ENCODE data around the gene TRAPPC12. TPM values are rescaled to one million over a fixed set of nuclear protein-coding genes. Genes with fewer than 3 reads are reported as not detected.

TRAPPC12 gene
- polyA plus RNA-seq, 1 donor: 74.8 TPM

DNA sequence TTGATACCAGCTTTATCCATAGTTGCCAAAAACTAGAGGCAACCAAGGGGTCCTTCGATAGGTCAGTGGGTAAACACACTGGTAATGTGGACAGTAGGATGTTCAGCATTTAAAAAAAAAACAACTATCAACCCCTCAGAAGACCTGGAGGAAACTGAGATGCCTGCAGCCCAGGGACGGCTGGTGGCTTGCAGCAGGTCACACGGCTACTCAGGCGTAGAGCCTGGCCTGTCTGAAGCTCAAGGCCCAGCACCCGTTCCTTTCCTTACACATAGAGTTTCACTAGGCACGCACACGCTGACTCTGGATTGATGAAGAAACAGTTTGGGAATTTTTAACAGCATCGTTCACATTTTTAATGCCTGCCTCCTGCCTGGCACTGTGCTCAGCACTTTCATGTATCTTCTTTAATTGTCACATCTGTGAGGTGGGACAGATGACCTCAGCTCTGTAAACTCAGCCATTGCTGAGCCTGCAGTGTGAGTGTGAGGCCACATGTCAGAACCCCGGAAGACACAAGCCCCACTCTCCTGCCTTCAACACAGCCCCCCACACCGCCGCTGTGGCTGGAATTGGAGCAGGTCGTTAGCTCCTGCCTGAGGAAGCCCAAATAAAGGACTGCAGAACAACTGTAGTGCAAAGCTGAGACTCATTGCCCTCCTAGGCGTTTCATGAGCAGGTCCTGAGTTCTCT lies 40.7 kb downstream of the TRAPPC12 start:
- no peak for DNase-seq
- no peaks in the 10 kb centered on the region for H3K27me3 ChIP-seq (ENCODE audit: control insufficient read depth, insufficient read depth, low read length)
- H3K4me3 ChIP-seq (ENCODE audit: low read length): no peak overlapping the region
- WGBS (ENCODE audit: insufficient coverage, low lambda C conversion rate): no CpG with 5 or more reads among the region's 13 CpGs
- H3K9me3 ChIP-seq (ENCODE audit: control insufficient read depth, low read depth, low read length): no peaks in the 10 kb centered on the region
- H3K36me3 ChIP-seq (ENCODE audit: control insufficient read depth, insufficient read depth, low read length): peaks cover 67% of the 10 kb centered on the region
- H3K27ac ChIP-seq (ENCODE audit: low read length): no peak overlapping the region
- H3K4me1 ChIP-seq (ENCODE audit: control insufficient read depth, insufficient read depth, low read length): no peaks in the 10 kb centered on the region

DNA sequence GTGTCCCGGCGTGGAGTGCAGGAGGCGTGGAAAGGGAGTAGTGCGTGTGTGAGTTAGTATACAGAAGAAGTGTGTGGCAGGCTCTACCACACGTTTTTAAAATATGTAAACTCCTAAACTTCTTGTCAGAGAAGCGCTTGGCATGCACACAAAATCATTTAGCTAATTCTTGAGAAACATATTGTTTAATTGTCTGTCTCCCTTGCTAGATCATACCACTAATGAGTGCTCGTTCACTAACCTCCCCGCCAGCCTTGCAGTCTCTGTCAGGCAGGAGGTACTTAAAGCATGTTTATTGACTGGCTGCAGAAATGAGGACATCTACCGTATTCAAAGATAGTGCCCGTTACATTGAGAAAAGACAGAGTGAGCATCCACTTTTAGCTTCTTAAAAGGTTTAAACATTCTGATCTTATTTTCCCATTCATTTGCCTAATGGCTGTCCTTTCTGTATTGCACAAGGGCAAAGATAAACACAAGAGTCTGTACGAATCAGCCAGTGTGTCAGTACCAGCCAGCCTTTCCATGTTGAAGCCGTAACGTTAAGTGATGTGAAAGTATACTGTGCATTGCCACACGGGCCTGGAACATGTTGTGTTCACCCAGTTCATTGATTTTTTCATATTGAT lies 41.4 kb downstream of the TRAPPC12 start:
- no peak overlapping the region for H3K4me3 ChIP-seq (ENCODE audit: low read length)
- no CpG with 5 or more reads among the region's 14 CpGs for WGBS (ENCODE audit: insufficient coverage, low lambda C conversion rate)
- no peak overlapping the region for H3K27ac ChIP-seq (ENCODE audit: low read length)
- no peaks in the 10 kb centered on the region for H3K9me3 ChIP-seq (ENCODE audit: control insufficient read depth, low read depth, low read length)
- peaks cover 71% of the 10 kb centered on the region for H3K36me3 ChIP-seq (ENCODE audit: control insufficient read depth, insufficient read depth, low read length)
- H3K4me1 ChIP-seq (ENCODE audit: control insufficient read depth, insufficient read depth, low read length): no peaks in the 10 kb centered on the region
- no peak for DNase-seq
- H3K27me3 ChIP-seq (ENCODE audit: control insufficient read depth, insufficient read depth, low read length): no peaks in the 10 kb centered on the region

DNA sequence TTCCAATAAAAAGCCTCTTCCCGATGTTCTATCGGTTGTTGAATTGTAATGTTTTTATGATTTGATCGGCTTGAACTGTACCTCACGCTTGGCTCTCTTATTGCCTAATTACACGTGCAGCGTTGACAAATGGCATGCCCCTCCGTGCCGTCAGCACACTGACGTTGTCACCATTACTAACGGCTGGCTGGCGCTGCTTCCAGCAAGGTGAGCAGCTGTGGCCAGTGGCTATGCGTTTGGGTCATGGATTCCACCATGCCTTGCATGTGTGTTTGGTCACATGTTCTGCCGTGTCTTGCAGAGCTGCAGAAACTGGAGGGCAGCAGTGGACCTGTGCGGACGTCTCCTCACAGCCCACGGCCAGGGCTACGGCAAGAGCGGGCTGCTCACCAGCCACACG lies 42.1 kb downstream of the TRAPPC12 start:
- 96% methylated on average over 4 of the region's 19 CpGs for WGBS (ENCODE audit: insufficient coverage, low lambda C conversion rate)
- H3K27me3 ChIP-seq (ENCODE audit: control insufficient read depth, insufficient read depth, low read length): no peaks in the 10 kb centered on the region
- no peak overlapping the region for H3K27ac ChIP-seq (ENCODE audit: low read length)
- H3K9me3 ChIP-seq (ENCODE audit: control insufficient read depth, low read depth, low read length): no peaks in the 10 kb centered on the region
- no peaks in the 10 kb centered on the region for H3K4me1 ChIP-seq (ENCODE audit: control insufficient read depth, insufficient read depth, low read length)
- no peak overlapping the region for H3K4me3 ChIP-seq (ENCODE audit: low read length)
- peaks cover 78% of the 10 kb centered on the region for H3K36me3 ChIP-seq (ENCODE audit: control insufficient read depth, insufficient read depth, low read length)
- DNase-seq: no peak

DNA sequence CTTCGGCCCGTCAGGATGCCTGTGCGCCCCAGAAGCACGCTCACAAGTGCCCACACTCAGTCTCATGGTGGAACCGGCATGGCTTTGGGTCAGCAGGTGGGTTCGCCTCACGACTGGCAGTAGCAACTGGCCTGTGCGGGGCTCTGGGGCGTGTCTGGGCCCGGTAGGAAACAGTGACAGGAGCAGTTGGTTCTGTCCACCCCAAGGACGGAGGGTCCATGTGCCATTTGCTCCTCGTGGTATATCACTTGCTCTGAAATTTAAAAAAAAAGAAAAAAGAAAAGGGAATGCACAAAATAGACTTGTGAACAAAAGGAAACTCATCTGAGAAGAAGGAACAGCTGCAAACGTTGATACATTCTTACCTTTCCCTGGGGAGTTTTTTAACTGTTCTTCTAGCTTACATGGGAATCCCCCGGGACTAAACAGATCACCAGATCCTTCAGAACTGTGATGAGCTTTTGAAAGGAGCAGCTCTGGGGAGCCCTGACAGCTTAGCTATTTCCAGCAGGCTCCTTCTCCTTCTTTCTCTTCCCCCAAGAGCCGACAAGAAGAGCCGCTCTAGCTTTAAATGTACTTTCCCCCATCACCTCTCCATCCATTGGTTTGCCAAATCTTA lies 42.8 kb downstream of the TRAPPC12 start:
- WGBS (ENCODE audit: insufficient coverage, low lambda C conversion rate): 100% methylated on average over 3 of the region's 16 CpGs
- no peak overlapping the region for H3K27ac ChIP-seq (ENCODE audit: low read length)
- no peaks in the 10 kb centered on the region for H3K9me3 ChIP-seq (ENCODE audit: control insufficient read depth, low read depth, low read length)
- DNase-seq: no peak
- H3K4me3 ChIP-seq (ENCODE audit: low read length): no peak overlapping the region
- H3K4me1 ChIP-seq (ENCODE audit: control insufficient read depth, insufficient read depth, low read length): no peaks in the 10 kb centered on the region
- no peaks in the 10 kb centered on the region for H3K27me3 ChIP-seq (ENCODE audit: control insufficient read depth, insufficient read depth, low read length)
- peaks cover 81% of the 10 kb centered on the region for H3K36me3 ChIP-seq (ENCODE audit: control insufficient read depth, insufficient read depth, low read length)

DNA sequence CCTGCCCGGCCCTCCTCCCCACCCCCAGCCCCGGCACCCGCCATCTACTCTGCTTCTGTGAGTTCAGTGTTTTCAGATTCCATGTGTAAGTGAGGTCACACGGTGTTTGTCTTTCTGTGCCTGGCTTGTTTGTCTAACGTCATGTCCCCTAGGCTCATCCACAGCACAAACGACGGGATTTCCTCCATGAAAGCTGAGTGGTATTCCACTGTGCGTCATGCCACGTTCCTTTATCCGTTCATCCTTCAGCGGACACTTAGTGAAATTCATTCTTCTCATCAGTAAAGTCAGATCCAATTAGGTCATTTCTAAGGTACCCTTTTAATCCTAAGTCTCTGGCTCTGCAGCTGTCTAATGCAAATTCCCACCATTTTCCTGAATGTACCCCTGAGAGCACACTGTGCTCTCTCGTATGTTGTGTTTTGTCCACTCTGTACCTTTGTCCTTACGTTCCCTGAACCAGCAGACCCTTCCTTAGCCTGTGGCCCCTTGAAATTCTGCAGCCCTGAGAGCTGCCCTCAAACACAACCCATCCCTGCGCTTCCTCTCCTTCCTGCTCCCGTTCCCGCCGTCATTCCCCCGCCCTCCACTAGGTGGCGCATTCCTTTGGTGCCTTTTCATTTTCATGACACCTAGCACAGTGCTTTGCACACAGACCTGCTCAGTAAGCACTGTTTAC lies 44.1 kb downstream of the TRAPPC12 start:
- no peaks in the 10 kb centered on the region for H3K27me3 ChIP-seq (ENCODE audit: control insufficient read depth, insufficient read depth, low read length)
- DNase-seq: peak in 1 of 2 donors; percentile 41
- H3K27ac ChIP-seq (ENCODE audit: low read length): no peak overlapping the region
- WGBS (ENCODE audit: insufficient coverage, low lambda C conversion rate): no CpG with 5 or more reads among the region's 19 CpGs
- no peaks in the 10 kb centered on the region for H3K4me1 ChIP-seq (ENCODE audit: control insufficient read depth, insufficient read depth, low read length)
- no peak overlapping the region for H3K4me3 ChIP-seq (ENCODE audit: low read length)
- H3K9me3 ChIP-seq (ENCODE audit: control insufficient read depth, low read depth, low read length): no peaks in the 10 kb centered on the region
- peaks cover 81% of the 10 kb centered on the region for H3K36me3 ChIP-seq (ENCODE audit: control insufficient read depth, insufficient read depth, low read length)

DNA sequence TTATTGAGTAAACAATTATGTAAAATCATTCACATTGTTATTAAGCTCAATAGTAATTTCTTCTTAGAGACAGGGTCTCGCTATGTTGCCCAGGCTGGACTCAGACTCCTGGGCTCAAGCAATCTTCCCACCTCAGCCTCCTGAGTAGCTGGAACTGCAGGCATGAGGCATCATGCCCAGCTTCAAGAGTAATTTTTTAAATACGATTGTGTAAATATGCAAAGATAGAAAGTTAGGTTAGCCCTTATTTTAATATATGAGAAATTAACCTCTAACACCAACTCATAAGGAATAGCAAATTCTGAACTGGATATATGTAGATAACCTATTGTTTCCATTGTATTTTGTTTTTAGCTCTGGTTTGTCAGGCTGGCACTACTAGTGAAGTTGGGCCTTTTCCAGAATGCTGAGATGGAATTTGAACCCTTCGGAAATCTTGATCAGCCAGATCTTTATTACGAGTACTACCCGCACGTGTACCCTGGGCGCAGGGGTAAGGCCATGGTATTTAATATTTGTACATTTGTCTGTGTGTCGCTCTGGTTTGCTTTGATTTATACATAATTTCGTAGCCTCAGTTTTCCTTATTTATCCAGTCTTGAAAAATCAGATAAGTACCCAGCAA lies 44.8 kb downstream of the TRAPPC12 start:
- Histone ChIP-seq H3K9me3 (ENCODE audit: control insufficient read depth, low read depth, low read length) (no peaks in the 10 kb centered on the region), H3K4me3 (ENCODE audit: low read length) (no peak overlapping the region), H3K36me3 (ENCODE audit: control insufficient read depth, insufficient read depth, low read length) (peaks cover 82% of the 10 kb centered on the region), H3K4me1 (ENCODE audit: control insufficient read depth, insufficient read depth, low read length) (no peaks in the 10 kb centered on the region), H3K27me3 (ENCODE audit: control insufficient read depth, insufficient read depth, low read length) (no peaks in the 10 kb centered on the region), H3K27ac (ENCODE audit: low read length) (no peak overlapping the region)
- no peak for DNase-seq
- no CpG with 5 or more reads among the region's 9 CpGs for WGBS (ENCODE audit: insufficient coverage, low lambda C conversion rate)

DNA sequence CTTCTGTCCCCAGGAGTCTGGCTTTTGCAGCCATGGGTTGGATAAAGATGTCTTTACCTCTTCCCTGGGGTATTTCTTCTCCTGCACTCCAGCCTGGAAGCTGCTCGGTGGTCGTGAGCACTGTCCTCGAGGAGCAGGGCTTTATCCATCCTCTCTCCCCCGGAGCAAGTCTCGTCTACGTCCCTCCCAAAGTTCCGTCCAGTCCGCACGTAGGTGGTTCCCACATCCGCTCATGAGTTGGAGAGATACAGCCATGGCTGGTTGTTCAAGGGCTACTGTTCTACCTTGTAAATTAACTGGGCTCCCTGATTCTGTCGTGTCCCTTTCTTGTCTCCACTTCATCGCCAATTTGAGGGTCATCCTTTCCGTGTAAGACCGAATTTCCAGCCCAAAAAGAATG lies 47.1 kb downstream of the TRAPPC12 start:
- H3K4me1 ChIP-seq (ENCODE audit: control insufficient read depth, insufficient read depth, low read length): no peaks in the 10 kb centered on the region
- no peak overlapping the region for H3K4me3 ChIP-seq (ENCODE audit: low read length)
- H3K27me3 ChIP-seq (ENCODE audit: control insufficient read depth, insufficient read depth, low read length): no peaks in the 10 kb centered on the region
- peaks cover 77% of the 10 kb centered on the region for H3K36me3 ChIP-seq (ENCODE audit: control insufficient read depth, insufficient read depth, low read length)
- no CpG with 5 or more reads among the region's 14 CpGs for WGBS (ENCODE audit: insufficient coverage, low lambda C conversion rate)
- H3K27ac ChIP-seq (ENCODE audit: low read length): no peak overlapping the region
- DNase-seq: no peak
- no peaks in the 10 kb centered on the region for H3K9me3 ChIP-seq (ENCODE audit: control insufficient read depth, low read depth, low read length)

DNA sequence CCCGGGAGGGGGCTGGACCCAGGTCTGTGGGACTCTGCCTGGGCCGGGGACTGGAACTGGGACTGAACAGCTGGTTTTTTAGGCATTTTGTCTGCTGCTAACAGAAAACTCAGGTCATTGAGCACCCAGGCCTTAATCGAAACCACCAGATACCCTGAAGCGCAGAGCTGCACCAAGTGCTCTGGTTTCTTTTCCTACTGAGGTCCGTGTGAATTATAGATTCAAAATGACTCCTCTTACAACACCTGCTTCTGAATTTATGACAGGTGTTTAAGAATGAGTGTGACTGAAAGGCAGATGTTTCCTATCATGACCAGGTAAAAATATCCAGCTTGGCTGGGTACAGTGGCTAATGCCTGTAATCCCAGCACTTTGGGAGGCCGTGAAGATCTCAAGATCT lies 47.8 kb downstream of the TRAPPC12 start:
- Histone ChIP-seq H3K9me3 (ENCODE audit: control insufficient read depth, low read depth, low read length) (no peaks in the 10 kb centered on the region), H3K27me3 (ENCODE audit: control insufficient read depth, insufficient read depth, low read length) (no peaks in the 10 kb centered on the region), H3K27ac (ENCODE audit: low read length) (no peak overlapping the region), H3K36me3 (ENCODE audit: control insufficient read depth, insufficient read depth, low read length) (peaks cover 71% of the 10 kb centered on the region), H3K4me1 (ENCODE audit: control insufficient read depth, insufficient read depth, low read length) (no peaks in the 10 kb centered on the region), H3K4me3 (ENCODE audit: low read length) (no peak overlapping the region)
- DNase-seq: no peak
- no CpG with 5 or more reads among the region's 6 CpGs for WGBS (ENCODE audit: insufficient coverage, low lambda C conversion rate)

DNA sequence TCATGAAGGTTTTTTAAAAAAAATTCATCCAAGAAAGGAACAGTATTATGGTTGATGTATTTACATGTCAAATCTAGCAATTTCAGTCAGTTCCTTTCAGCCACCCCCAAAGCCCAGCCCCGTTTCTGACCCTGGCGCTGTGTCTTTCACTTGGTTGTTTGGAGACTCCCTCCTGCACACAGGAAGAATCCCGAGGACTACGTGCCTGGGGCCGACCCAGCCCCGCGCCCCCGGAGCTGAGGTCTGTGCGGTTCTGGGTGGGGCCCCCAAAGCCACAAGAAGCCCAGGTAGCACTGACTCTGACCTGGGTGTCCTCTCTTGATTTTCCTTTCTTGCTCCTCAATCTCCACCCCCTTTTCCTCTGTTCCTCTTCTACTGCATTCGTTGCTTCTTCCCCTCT lies 49.1 kb downstream of the TRAPPC12 start:
- Histone ChIP-seq H3K27ac (ENCODE audit: low read length) (no peak overlapping the region), H3K27me3 (ENCODE audit: control insufficient read depth, insufficient read depth, low read length) (no peaks in the 10 kb centered on the region), H3K4me3 (ENCODE audit: low read length) (no peak overlapping the region), H3K9me3 (ENCODE audit: control insufficient read depth, low read depth, low read length) (no peaks in the 10 kb centered on the region), H3K36me3 (ENCODE audit: control insufficient read depth, insufficient read depth, low read length) (peaks cover 68% of the 10 kb centered on the region), H3K4me1 (ENCODE audit: control insufficient read depth, insufficient read depth, low read length) (no peaks in the 10 kb centered on the region)
- DNase-seq: no peak
- WGBS (ENCODE audit: insufficient coverage, low lambda C conversion rate): 83% methylated on average over 1 of the region's 10 CpGs

DNA sequence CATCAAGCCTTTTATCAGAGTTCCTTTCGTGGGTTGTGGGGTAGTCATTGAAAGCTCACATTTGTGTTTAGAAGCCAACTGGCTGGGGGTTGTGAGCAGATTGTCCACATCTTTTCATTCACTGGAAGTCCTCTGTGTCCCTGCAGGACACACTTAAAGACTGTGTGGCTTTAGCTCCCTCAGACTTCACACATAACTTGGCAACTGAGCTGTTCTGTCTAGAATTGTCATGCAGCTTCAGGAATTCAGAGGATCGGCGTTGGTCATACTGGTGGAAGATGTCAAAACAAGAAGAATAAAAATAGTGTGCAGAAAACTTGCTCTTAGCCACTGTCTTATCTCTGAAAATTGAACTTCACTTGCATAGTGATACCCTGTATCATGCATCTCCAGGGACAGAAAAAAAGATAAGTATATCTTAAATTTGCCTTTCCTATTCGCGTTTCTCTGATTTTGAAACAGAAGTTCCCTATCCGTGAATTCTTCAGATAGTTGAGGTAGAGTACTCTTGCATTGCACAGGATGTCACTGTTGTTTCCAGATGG lies 49.6 kb downstream of the TRAPPC12 start:
- Histone ChIP-seq H3K4me1 (ENCODE audit: control insufficient read depth, insufficient read depth, low read length) (no peaks in the 10 kb centered on the region), H3K27ac (ENCODE audit: low read length) (no peak overlapping the region), H3K36me3 (ENCODE audit: control insufficient read depth, insufficient read depth, low read length) (peaks cover 63% of the 10 kb centered on the region), H3K9me3 (ENCODE audit: control insufficient read depth, low read depth, low read length) (no peaks in the 10 kb centered on the region), H3K4me3 (ENCODE audit: low read length) (no peak overlapping the region), H3K27me3 (ENCODE audit: control insufficient read depth, insufficient read depth, low read length) (no peaks in the 10 kb centered on the region)
- WGBS (ENCODE audit: insufficient coverage, low lambda C conversion rate): 93% methylated on average over 3 of the region's 6 CpGs
- DNase-seq: no peak
